CD14-positive monocyte (primary cell): Measurements from ENCODE around the gene ZNF79. TPM values are rescaled to one million over a fixed set of nuclear protein-coding genes. Genes with fewer than 3 reads are reported as not detected.
A peak's percentile ranks its signal among the peaks of the same experiment; 100 is the strongest.

Experiments used
- DNase-seq, 3 donors: peaks; one replicate each; pipeline ENCODE4 v3.0.0-alpha.2; 2011 to 2022
- H2AFZ ChIP-seq: 2 replicates; pipeline ENCODE4 v1.6.0; 2012; ENCODE audit warnings: mild to moderate bottlenecking, low read depth, low read length, inconsistent platforms; ENCODE audit not compliant: insufficient read depth, poor library complexity, severe bottlenecking
- H3K27ac ChIP-seq, 2 donors: 1 replicate in 1 of 2; 2 replicates in 1 of 2; pipeline ENCODE4 v1.5.1; 2012 to 2013; ENCODE audit warnings: low read length in 2 of 2, control low read depth in 1 of 2, inconsistent platforms in 1 of 2, low read depth in 1 of 2, mild to moderate bottlenecking in 1 of 2
- H3K27me3 ChIP-seq, 2 donors: one replicate each; pipeline versions ENCODE4 v1.6.0 to v1.6.1; 2011 to 2013; ENCODE audit warnings: low read length in 2 of 2; ENCODE audit not compliant: control insufficient read depth in 2 of 2, insufficient read depth in 2 of 2
- H3K36me3 ChIP-seq, 2 donors: replicated peaks in 1 of 2; 1 replicate in 1 of 2; 2 replicates in 1 of 2; pipeline versions ENCODE4 v1.5.1 to v1.6.1; 2012 to 2013; ENCODE audit warnings: low read length in 2 of 2, control low read depth in 1 of 2, inconsistent platforms in 1 of 2, mild to moderate bottlenecking in 1 of 2; ENCODE audit not compliant: insufficient read depth in 2 of 2, control insufficient read depth in 1 of 2
- H3K4me1 ChIP-seq, 2 donors: 1 replicate in 1 of 2; 2 replicates in 1 of 2; pipeline versions ENCODE4 v1.5.1 to v1.6.1; 2012 to 2013; ENCODE audit warnings: low read length in 2 of 2, control low read depth in 1 of 2, inconsistent platforms in 1 of 2, mild to moderate bottlenecking in 1 of 2, moderate library complexity in 1 of 2; ENCODE audit not compliant: insufficient read depth in 2 of 2, control insufficient read depth in 1 of 2
- H3K4me2 ChIP-seq: replicated peaks from 2 replicates; pipeline ENCODE3; 2012; ENCODE audit warnings: low read length, moderate library complexity, mild to moderate bottlenecking; ENCODE audit not compliant: poor library complexity, severe bottlenecking; ENCODE audit errors: extremely low read depth
- H3K4me3 ChIP-seq, 3 experiments: fragments of 200-600 bp in 1 of 3; sonication (generic) in 1 of 3; replicated peaks in 1 of 3; 1 replicate in 2 of 3; 2 replicates in 1 of 3; pipeline ENCODE4 v1.5.1; 2011 to 2013; ENCODE audit warnings: low read length in 3 of 3, mild to moderate bottlenecking in 3 of 3, control low read depth in 2 of 3, low read depth in 2 of 3, inconsistent platforms in 1 of 3, moderate library complexity in 1 of 3
- H3K79me2 ChIP-seq: 2 replicates; pipeline ENCODE4 v1.6.0; 2012; ENCODE audit warnings: mild to moderate bottlenecking, control low read depth, inconsistent platforms, low read length, moderate library complexity; ENCODE audit not compliant: insufficient read depth
- H3K9ac ChIP-seq: 2 replicates; pipeline ENCODE4 v1.6.0; 2017; ENCODE audit warnings: low read length, mild to moderate bottlenecking; ENCODE audit not compliant: insufficient read depth, poor library complexity, severe bottlenecking
- H3K9me3 ChIP-seq, 2 donors: replicated peaks in 1 of 2; 1 replicate in 1 of 2; 2 replicates in 1 of 2; pipeline versions ENCODE4 v1.5.1 to v1.6.1; 2012 to 2013; ENCODE audit warnings: low read length in 2 of 2, control low read depth in 1 of 2; ENCODE audit not compliant: control insufficient read depth in 1 of 2, insufficient read depth in 1 of 2
- H4K20me1 ChIP-seq: 2 replicates; pipeline ENCODE4 v1.6.0; 2012; ENCODE audit warnings: mild to moderate bottlenecking, low read length, control low read depth, moderate library complexity; ENCODE audit not compliant: insufficient read depth
- H3K27ac Mint-ChIP-seq, 7 donors: one replicate each; pipeline ENCODE4 v1.8.0; 2020; ENCODE audit warnings: mild to moderate bottlenecking in 7 of 7, mixed read lengths in 7 of 7, moderate library complexity in 6 of 7, inconsistent platforms in 2 of 7
- H3K27me3 Mint-ChIP-seq, 3 donors: one replicate each; pipeline ENCODE4 v1.8.0; 2021 to 2022; ENCODE audit warnings: low read depth in 3 of 3, mild to moderate bottlenecking in 3 of 3, mixed read lengths in 3 of 3, moderate library complexity in 3 of 3, inconsistent platforms in 1 of 3
- H3K36me3 Mint-ChIP-seq, 2 donors: one replicate each; pipeline ENCODE4 v1.8.0; 2020; ENCODE audit warnings: mixed read lengths in 2 of 2, inconsistent platforms in 1 of 2, mild to moderate bottlenecking in 1 of 2
- H3K4me1 Mint-ChIP-seq: one replicate; pipeline ENCODE4 v1.8.0; 2020; ENCODE audit warnings: mild to moderate bottlenecking, mixed read lengths
- H3K4me3 Mint-ChIP-seq, 2 donors: one replicate each; pipeline ENCODE4 v1.8.0; 2020; ENCODE audit warnings: mild to moderate bottlenecking in 2 of 2, mixed read lengths in 2 of 2, moderate library complexity in 1 of 2
- H3K9me3 Mint-ChIP-seq, 7 donors: one replicate each; pipeline ENCODE4 v1.8.0; 2020 to 2022; ENCODE audit warnings: mixed read lengths in 7 of 7, mild to moderate bottlenecking in 6 of 7, moderate library complexity in 6 of 7, inconsistent platforms in 2 of 7
- CTCF ChIP-seq: fragments of 200-600 bp; IDR thresholded peaks from one replicate; pipeline ENCODE4 v1.8.0; 2022; ENCODE audit warnings: antibody characterized with exemption, mild to moderate bottlenecking
- WGBS: methylation state at CpG from one replicate; pipeline ENCODE4 v1.1.5; 2013; ENCODE audit warnings: missing lambda C conversion rate; ENCODE audit not compliant: insufficient coverage; 5-methylcytosine and 5-hydroxymethylcytosine counted together
- intact Hi-C, 2 donors: fragments of 100-400 bp; cut with micrococcal nuclease; formaldehyde crosslinking; loops; one replicate each; pipeline versions ENCODE4 v1.15.0 to v1.15.1; 2023
- polyA plus RNA-seq, 3 donors: library from polyadenylated mRNA; depleted of rRNA in 1 of 3; unstranded in 2 of 3; stranded (reverse) in 1 of 3; fragments of 300-500 nt in 2 of 3; fragments of >200 nt in 1 of 3; fragmentation: Illumina TruSeq in 2 of 3; gene quantifications; 1 replicate in 2 of 3; 2 replicates in 1 of 3; pipeline ENCODE4 v1.2.3, GENCODE V29; 2012 to 2021

ZNF79 gene
- polyA plus RNA-seq, 3 donors: 1.4 to 3.3 (median 2.0) TPM

- WGBS: no CpG with 5 or more reads among the region's 2 CpGs
- Histone ChIP-seq H3K9me3 (no peaks in the 10 kb centered on the region), H3K4me3 (no peak overlapping the region), H3K4me1 (peaks cover 27 to 31% of the 10 kb centered on the region in 2 donors), H3K9ac (no peak overlapping the region), H2AFZ (no peak overlapping the region), H3K27ac (no peak overlapping the region), H3K79me2 (no peaks in the 10 kb centered on the region), H4K20me1 (peaks cover 3% of the 10 kb centered on the region), H3K36me3 (no peaks in the 10 kb centered on the region), H3K27me3 (peaks cover 0 to 7% of the 10 kb centered on the region in 2 donors), H3K4me2 (no peak overlapping the region)
- TF ChIP-seq CTCF: no peak
- no peak for DNase-seq
- Mint-ChIP-seq H3K27ac (no peak overlapping the region), H3K9me3 (peaks cover 0 to 3% (median 0%) of the 10 kb centered on the region in 7 donors), H3K27me3 (peaks cover 17 to 22% (median 18%) of the 10 kb centered on the region in 3 donors), H3K4me3 (no peak overlapping the region), H3K36me3 (peaks cover 0 to 1% of the 10 kb centered on the region in 2 donors), H3K4me1 (peaks cover 29% of the 10 kb centered on the region)
- intact Hi-C loops: no loop called here
Measured at GRCh38 chr9:127393645-127394044, 30.5 kb upstream of the ZNF79 start.

- H3K4me3 Mint-ChIP-seq: peak overlapping the region; percentile 84 to 87
- no peak for TF ChIP-seq CTCF
- Histone ChIP-seq H3K4me1 (peaks cover 23 to 27% of the 10 kb centered on the region in 2 donors), H3K4me3 (no peak overlapping the region), H4K20me1 (peaks cover 5% of the 10 kb centered on the region), H3K79me2 (no peaks in the 10 kb centered on the region), H2AFZ (peak overlapping the region; percentile 71), H3K27me3 (peaks cover 0 to 7% of the 10 kb centered on the region in 2 donors), H3K36me3 (no peaks in the 10 kb centered on the region), H3K4me2 (no peak overlapping the region), H3K27ac (no peak overlapping the region), H3K9me3 (no peaks in the 10 kb centered on the region), H3K9ac (no peak overlapping the region)
- H3K4me1 Mint-ChIP-seq: peaks cover 23% of the 10 kb centered on the region
- peaks cover 0 to 3% of the 10 kb centered on the region in 2 donors for H3K36me3 Mint-ChIP-seq
- peak overlapping the region in 1 of 7 donors; percentile 30 for H3K27ac Mint-ChIP-seq
- intact Hi-C loops: loop anchor here (2.0 to 5.0 kb wide), 2 partner anchors 55 to 173 kb away; partner anchors contain the start of genes LRSAM1 (in 1 of the 2) and RPL12 (in 1 of the 2)
- no peak for DNase-seq
- H3K9me3 Mint-ChIP-seq: peaks cover 0 to 3% (median 0%) of the 10 kb centered on the region in 7 donors
- peaks cover 12 to 29% (median 17%) of the 10 kb centered on the region in 3 donors for H3K27me3 Mint-ChIP-seq
- WGBS: 95% methylated on average over 4 of the region's 7 CpGs
Measured at GRCh38 chr9:127395497-127396252, 28.5 kb upstream of the ZNF79 start.
